ENCODE results near the gene DVL1. TPM values are rescaled to one million over a fixed set of nuclear protein-coding genes. Genes with fewer than 3 reads are reported as not detected.

The DVL1 gene
- total and polyA plus RNA-seq, 9 of the 15 experiments (the other 6 are each of a cell fraction or from before 2014, with no cell fraction given): 0.62 to 135 (median 24.3) TPM

- TF ChIP-seq HNRNPL (IDR thresholded peaks at IDR 0.05; ENCODE audit: low read depth, low read length) (peak; percentile 66; the same call in 1 of the 2 replicates), CUX1 (CRISPR knock-in tag; IDR thresholded peaks at IDR 0.05) (no peak), SREBF2 (CRISPR knock-in tag; IDR thresholded peaks at IDR 0.05) (no peak), ARID4B (CRISPR knock-in tag; IDR thresholded peaks at IDR 0.05) (no peak), TCF15 (CRISPR knock-in tag; IDR thresholded peaks at IDR 0.05) (no peak), KLF16 (IDR thresholded peaks at IDR 0.05) (no peak), CCNT2 (IDR thresholded peaks at IDR 0.05; ENCODE audit: borderline replicate concordance, extremely low read depth, insufficient read length, low read depth, low read length) (peak; percentile 26), LCOR (CRISPR knock-in tag; IDR thresholded peaks at IDR 0.05) (no peak), RBFOX2 (IDR thresholded peaks at IDR 0.05; ENCODE audit: low read depth, low read length) (peak; percentile 9; the same call in 1 of the 2 replicates), FOXK2 (conservative IDR thresholded peaks at IDR 0.05 in 1 of 2, IDR thresholded peaks at IDR 0.05 in 1 of 2; ENCODE audit: low read depth in 2 of 2) (no peak), FIP1L1 (IDR thresholded peaks at IDR 0.05; ENCODE audit: low read depth, low read length, poor library complexity, severe bottlenecking) (peak; percentile 53), NR3C1 (CRISPR knock-in tag; IDR thresholded peaks at IDR 0.05) (no peak), JUND (IDR thresholded peaks at IDR 0.05; ENCODE audit: borderline replicate concordance, low read depth, low read length) (no peak), JUND (tag; IDR thresholded peaks at IDR 0.05; ENCODE audit: borderline replicate concordance, low read depth, low read length) (no peak), WHSC1 (IDR thresholded peaks at IDR 0.05; ENCODE audit: low read length) (no peak)
These were observed 5.3 kb upstream of the DVL1 start (continued) for GRCh38 chr1:1354271-1355247.
